ENCODE measurements around the gene EML4.
"Not testable (repeated sequence)": the region's sequence is repeated elsewhere in the genome, so short reads cannot be mapped to it uniquely, and the experiment has no call there.

EML4 gene

GRCh38 chr2:42170619-42171395 lies 1.7 kb downstream of the EML4 start:
- no peak for DNase-seq (ENCODE audit: low read depth, low spot score)
- H3K27ac ChIP-seq, result no peak overlapping the region

GRCh38 chr2:42171396-42171980 lies 2.3 kb downstream of the EML4 start:
- no peak for DNase-seq (ENCODE audit: low read depth, low spot score)
- H3K27ac ChIP-seq, result no peak overlapping the region

DNA sequence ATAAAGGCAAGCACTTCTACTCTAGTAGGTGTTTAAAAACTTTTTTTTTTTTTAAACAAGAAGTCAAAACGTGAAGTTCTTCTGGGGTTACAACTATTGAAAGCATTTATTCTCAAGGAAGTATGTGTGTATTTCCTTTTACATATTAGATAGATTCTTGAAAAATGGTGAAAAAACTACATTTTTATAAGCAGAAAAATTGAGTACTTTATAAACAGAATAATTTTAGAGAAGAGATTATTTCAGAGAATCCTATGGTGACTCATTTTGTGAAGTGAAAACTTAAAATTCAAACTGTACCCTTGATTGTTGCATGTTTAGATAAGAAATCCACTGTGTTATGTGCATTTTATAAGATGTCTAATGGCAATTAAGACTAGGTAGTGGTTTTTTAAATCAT lies 2.9 kb downstream of the EML4 start:
- DNase-seq (ENCODE audit: low read depth, low spot score), result no peak
- no peak overlapping the region for H3K27ac ChIP-seq

DNA sequence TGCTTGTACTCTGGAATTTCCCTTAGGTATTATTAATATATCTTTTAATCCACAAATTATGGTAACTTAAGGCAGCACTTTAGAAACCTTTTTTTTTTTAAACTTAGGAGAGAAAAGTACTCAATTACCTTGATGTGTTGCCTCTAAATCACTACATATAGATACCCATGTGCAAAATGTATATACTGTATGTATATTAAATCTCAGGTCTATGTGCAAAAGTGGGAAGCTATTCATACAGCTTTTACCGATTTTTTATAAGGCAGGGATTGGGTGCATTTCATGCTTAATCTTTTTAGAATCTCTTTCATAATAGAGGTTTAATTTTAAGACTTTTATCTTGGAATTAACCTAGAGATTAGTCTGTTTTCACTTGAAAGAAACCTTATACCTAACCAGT lies 3.4 kb downstream of the EML4 start:
- no peak overlapping the region for H3K27ac ChIP-seq
- DNase-seq (ENCODE audit: low read depth, low spot score), result no peak

- not testable (repeated sequence) for DNase-seq (ENCODE audit: low read depth, low spot score); H3K27ac ChIP-seq
These were observed 4.3 kb downstream of the EML4 start for GRCh38 chr2:42173467-42173866.

- no peak overlapping the region for H3K27ac ChIP-seq
- no peak for DNase-seq (ENCODE audit: low read depth, low spot score)
These were observed 8.0 kb downstream of the EML4 start for GRCh38 chr2:42176992-42177738.

- H3K27ac ChIP-seq, result no peak overlapping the region
These were observed 9.2 kb downstream of the EML4 start for GRCh38 chr2:42178335-42178734.

DNA sequence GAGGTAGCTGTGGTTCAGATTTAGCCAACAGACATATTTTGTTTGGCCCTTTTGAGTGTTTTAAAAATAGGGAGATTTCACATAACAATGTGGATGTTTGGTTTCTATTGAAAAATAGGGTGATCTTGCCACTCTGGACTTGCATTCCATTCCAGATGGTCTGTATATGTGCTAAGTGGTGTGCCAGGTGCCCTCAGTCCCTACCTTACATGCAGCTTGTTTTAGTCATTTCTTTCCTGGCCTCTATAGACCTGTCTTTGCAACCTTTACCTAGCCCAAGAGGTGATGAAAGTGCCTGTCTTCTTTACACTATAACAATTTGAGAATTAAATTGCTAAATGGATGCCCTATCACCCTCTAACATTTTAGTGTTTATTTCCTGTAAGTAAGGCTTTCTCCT lies 11.1 kb downstream of the EML4 start:
- no peak for DNase-seq (ENCODE audit: low read depth, low spot score)
- no peak overlapping the region for H3K27ac ChIP-seq

More at GRCh38 chr2:42178335-42178734, 9.2 kb downstream of the EML4 start:
- no peak for DNase-seq (ENCODE audit: low read depth, low spot score)

DNA sequence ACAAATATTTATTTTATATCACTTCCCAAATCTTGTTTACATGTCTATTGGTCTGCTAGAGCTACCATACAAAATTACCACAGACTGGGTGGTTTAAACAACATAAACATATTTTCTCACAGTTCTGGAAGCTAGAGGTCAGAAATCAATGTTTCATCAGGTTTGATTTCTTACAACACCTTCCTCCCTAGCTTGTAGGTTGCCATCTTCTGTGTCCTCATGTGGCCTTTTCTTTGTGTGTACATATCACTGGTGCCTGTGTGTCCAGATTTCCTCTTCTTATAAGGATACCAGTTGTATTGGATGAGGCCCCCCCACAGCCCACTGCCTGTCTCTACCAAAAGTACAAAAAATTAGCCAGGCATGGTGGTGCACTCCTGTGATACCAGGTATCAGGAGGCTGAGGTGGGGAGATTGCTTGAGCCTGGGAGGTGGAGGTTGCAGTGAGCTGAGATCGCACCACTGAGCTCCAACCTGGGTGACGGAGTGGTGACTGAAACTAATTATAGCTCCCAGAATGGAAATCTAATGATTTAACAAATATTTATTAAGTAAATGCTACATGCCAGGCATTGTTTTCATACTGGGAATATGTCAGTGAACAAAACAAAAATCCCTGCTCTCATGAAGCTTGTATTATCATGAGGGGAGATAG lies 13.6 kb downstream of the EML4 start:
- no peak overlapping the region for H3K27ac ChIP-seq
- no peak for DNase-seq (ENCODE audit: low read depth, low spot score)

DNA sequence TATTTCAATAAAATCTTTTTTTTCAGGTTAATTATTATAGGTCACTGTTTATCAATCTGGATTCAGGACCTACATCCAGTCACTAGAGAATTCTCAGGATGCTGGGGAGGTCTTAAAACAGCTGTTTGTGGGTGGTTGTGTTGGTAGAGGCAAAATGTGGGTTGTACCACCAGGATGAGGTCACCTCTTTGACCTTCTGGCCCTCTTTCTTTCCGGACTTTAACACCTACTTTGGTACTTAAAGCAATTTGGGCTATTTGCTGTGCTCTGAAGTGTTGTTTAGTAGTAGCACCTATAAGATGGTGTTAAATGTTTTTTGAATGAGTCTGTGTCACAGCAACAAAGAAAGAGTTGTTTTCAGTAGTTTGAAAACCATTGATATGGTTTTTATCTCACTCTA lies 14.6 kb downstream of the EML4 start:
- H3K27ac ChIP-seq, result no peak overlapping the region
- no peak for DNase-seq (ENCODE audit: low read depth, low spot score)

DNA sequence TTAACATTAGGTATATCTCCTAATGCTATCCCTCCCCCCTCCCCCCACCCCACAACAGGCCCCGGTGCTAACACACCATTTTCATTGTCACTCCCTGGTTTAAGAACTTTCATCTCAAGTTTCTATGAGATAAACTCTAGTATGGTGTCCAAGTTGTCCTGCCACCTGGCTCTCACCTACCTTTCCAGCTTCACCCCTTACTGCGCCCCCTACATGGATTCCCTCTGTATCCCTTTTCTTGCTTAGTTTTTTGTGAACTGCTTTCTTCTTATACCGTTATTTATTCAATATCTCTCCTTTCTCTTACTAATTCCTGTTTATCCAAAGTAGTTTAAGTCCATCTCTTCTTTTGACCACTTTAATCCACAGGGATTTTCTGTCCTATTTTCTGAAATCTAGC lies 15.2 kb downstream of the EML4 start:
- DNase-seq (ENCODE audit: low read depth, low spot score), result no peak
- H3K27ac ChIP-seq, result no peak overlapping the region

- no peak for DNase-seq (ENCODE audit: low read depth, low spot score)
- no peak overlapping the region for H3K27ac ChIP-seq
These were observed 16.2 kb downstream of the EML4 start for GRCh38 chr2:42185220-42185921.

DNA sequence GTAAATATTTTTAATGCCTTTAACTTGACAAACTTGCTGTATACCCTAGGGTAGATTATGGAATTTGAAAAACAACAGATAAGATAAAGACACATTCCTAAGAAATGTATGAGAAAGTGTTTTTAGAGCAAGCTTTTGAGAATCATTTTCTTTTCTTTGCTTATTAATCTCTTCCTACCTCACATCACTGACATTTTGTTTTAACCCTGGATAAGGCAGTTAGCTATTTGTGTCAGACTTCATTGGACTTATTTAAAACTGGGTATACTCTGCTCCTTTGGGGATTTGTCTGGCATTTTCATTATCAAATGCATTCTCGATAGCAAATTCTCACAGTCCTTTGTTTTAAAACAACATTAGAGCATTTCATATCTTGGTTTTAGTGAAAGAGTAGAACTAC lies 17.2 kb downstream of the EML4 start:
- H3K27ac ChIP-seq, result no peak overlapping the region
- no peak for DNase-seq (ENCODE audit: low read depth, low spot score)

GRCh38 chr2:42186945-42187632 lies 17.9 kb downstream of the EML4 start:
- no peak overlapping the region for H3K27ac ChIP-seq
- DNase-seq (ENCODE audit: low read depth, low spot score), result no peak

DNA sequence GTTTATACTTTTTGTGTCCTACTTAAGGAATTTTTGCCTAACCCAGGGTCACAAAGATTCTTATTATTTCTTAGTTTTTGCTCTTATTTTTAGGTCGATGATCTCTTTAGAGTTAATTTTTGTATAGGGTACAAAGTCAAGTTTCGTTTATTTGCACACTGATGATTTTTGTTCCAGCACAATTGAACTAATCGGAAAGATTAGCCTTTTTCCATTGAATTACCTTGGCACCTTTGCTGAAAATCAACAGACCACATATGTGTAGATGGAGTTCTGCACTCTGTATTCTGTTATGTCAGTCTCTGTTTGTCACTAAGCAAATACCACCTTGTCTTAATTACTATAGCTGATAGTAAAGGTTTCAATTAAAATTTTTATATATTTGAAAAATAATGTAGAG lies 18.7 kb downstream of the EML4 start:
- no peak for DNase-seq (ENCODE audit: low read depth, low spot score)
- no peak overlapping the region for H3K27ac ChIP-seq

DNA sequence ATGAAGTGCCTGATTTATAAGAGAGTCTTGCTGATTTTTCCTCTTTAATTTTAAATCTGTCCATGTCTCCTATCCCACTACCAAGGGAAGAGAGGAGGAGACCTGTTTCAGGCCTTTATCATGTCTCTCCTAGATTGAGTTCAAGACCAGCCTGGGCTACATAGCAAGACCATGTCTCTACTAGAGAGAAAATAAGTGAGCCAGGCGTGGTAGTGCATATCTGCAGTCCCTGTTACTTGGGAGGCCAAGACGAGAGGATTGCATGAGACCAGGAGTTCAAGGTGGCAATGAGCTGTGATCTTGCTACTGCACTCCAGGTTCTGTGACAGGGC lies 20.0 kb downstream of the EML4 start:
- no peak overlapping the region for H3K27ac ChIP-seq
- DNase-seq (ENCODE audit: low read depth, low spot score), result no peak

- no peak for DNase-seq (ENCODE audit: low read depth, low spot score)
- H3K27ac ChIP-seq, result no peak overlapping the region
These were observed 21.0 kb downstream of the EML4 start for GRCh38 chr2:42190191-42190590.

GRCh38 chr2:42191285-42192009 lies 22.3 kb downstream of the EML4 start:
- no peak for DNase-seq (ENCODE audit: low read depth, low spot score)
- no peak overlapping the region for H3K27ac ChIP-seq

GRCh38 chr2:42192010-42192373 lies 22.8 kb downstream of the EML4 start:
- H3K27ac ChIP-seq, result no peak overlapping the region

More at GRCh38 chr2:42192010-42192373, 22.8 kb downstream of the EML4 start:
- no peak for DNase-seq (ENCODE audit: low read depth, low spot score)

All from epithelial cell of prostate (primary cell).